GM19351 (cell line): ENCODE results near the gene HIPK2.
"Not testable (repeated sequence)": the region's sequence is repeated elsewhere in the genome, so short reads cannot be mapped to it uniquely, and the experiment has no call there.

Experiments
- ATAC-seq: cut with Tn5 transposase; IDR thresholded peaks from one replicate; pipeline ENCODE4 v1.9.1; 2021; ENCODE audit warnings: mild to moderate bottlenecking, moderate library complexity; ENCODE audit not compliant: unreplicated experiment

HIPK2 gene

GRCh38 chr7:139557857-139558581 lies 219.8 kb downstream of the HIPK2 start:
- no peak for ATAC-seq

GRCh38 chr7:139553991-139554700 lies 223.7 kb downstream of the HIPK2 start:
- ATAC-seq, result not testable (repeated sequence)

- ATAC-seq, result no peak
These were observed 229.3 kb downstream of the HIPK2 start for GRCh38 chr7:139548302-139549028.

- no peak for ATAC-seq
These were observed 233.2 kb downstream of the HIPK2 start for GRCh38 chr7:139544645-139545044.

GRCh38 chr7:139543801-139544603 lies 233.8 kb downstream of the HIPK2 start:
- no peak for ATAC-seq

GRCh38 chr7:139542308-139543151 lies 235.3 kb downstream of the HIPK2 start:
- ATAC-seq, result no peak

- ATAC-seq, result no peak
These were observed 236.0 kb downstream of the HIPK2 start for GRCh38 chr7:139541600-139542307.

GRCh38 chr7:139540203-139540602 lies 237.6 kb downstream of the HIPK2 start:
- ATAC-seq, result no peak

- no peak for ATAC-seq
These were observed 238.7 kb downstream of the HIPK2 start for GRCh38 chr7:139538881-139539635.

GRCh38 chr7:139536152-139536551 lies 241.6 kb downstream of the HIPK2 start:
- ATAC-seq, result no peak

GRCh38 chr7:139534966-139535651 lies 242.7 kb downstream of the HIPK2 start:
- no peak for ATAC-seq

GRCh38 chr7:139534096-139534495 lies 243.7 kb downstream of the HIPK2 start:
- ATAC-seq, result no peak

GRCh38 chr7:139532636-139533155 lies 245.1 kb downstream of the HIPK2 start:
- ATAC-seq, result no peak

- no peak for ATAC-seq
These were observed 246.7 kb downstream of the HIPK2 start for GRCh38 chr7:139531094-139531493.

GRCh38 chr7:139526578-139527544 lies 250.9 kb downstream of the HIPK2 start:
- no peak for ATAC-seq

GRCh38 chr7:139525750-139526149 lies 252.0 kb downstream of the HIPK2 start:
- no peak for ATAC-seq

GRCh38 chr7:139525239-139525638 lies 252.6 kb downstream of the HIPK2 start:
- ATAC-seq, result no peak
